ENCODE results near the gene MYDGF. TPM values are rescaled to one million over a fixed set of nuclear protein-coding genes. Genes with fewer than 3 reads are reported as not detected.

The MYDGF gene
- total and polyA plus RNA-seq, 2 of the 13 experiments (the other 11 are each of a cell fraction or from before 2014, with no cell fraction given): 116 to 198 TPM

- TF ChIP-seq ZNF362 (CRISPR knock-in tag; IDR thresholded peaks at IDR 0.05; ENCODE audit: borderline replicate concordance) (no peak), HIVEP1 (CRISPR knock-in tag; IDR thresholded peaks at IDR 0.05) (no peak), DNMT1 (CRISPR knock-in tag; IDR thresholded peaks at IDR 0.05) (no peak), JUN (CRISPR knock-in tag; IDR thresholded peaks at IDR 0.05) (no peak), CERS6 (CRISPR knock-in tag; IDR thresholded peaks at IDR 0.05) (no peak), GATAD2A (CRISPR knock-in tag; IDR thresholded peaks at IDR 0.05) (no peak), RAD51 (IDR thresholded peaks at IDR 0.05; ENCODE audit: borderline replicate concordance) (no peak), YEATS2 (CRISPR knock-in tag; IDR thresholded peaks at IDR 0.05; ENCODE audit: borderline replicate concordance) (no peak), ZNF562 (CRISPR knock-in tag; IDR thresholded peaks at IDR 0.05; ENCODE audit: borderline replicate concordance) (no peak), NKX3-1 (CRISPR knock-in tag; IDR thresholded peaks at IDR 0.05) (0 out of 2 replicates have a peak, but pooled peaks have one; percentile 45), GPBP1L1 (CRISPR knock-in tag; IDR thresholded peaks at IDR 0.05) (no peak), ZNF780A (CRISPR knock-in tag; IDR thresholded peaks at IDR 0.05) (no peak), NR2C2 (CRISPR knock-in tag; IDR thresholded peaks at IDR 0.05; ENCODE audit: borderline replicate concordance) (no peak; the same call in 1 of the 2 replicates), ZNF503 (CRISPR knock-in tag; IDR thresholded peaks at IDR 0.05) (no peak), STAT5B (CRISPR knock-in tag; IDR thresholded peaks at IDR 0.05) (no peak), THAP7 (CRISPR knock-in tag; IDR thresholded peaks at IDR 0.05) (no peak), ZNF275 (CRISPR knock-in tag; IDR thresholded peaks at IDR 0.05; ENCODE audit: borderline replicate concordance) (peak; percentile 49; the same call in 1 of the 2 replicates), ZNF703 (CRISPR knock-in tag; IDR thresholded peaks at IDR 0.05; ENCODE audit: borderline replicate concordance) (no peak), ZSCAN5A (CRISPR knock-in tag; IDR thresholded peaks at IDR 0.05; ENCODE audit: borderline replicate concordance) (no peak), KAT8 (CRISPR knock-in tag; IDR thresholded peaks at IDR 0.05) (no peak), HDAC6 (IDR thresholded peaks at IDR 0.05; ENCODE audit: low read depth, low read length) (no peak), ZNF878 (CRISPR knock-in tag; IDR thresholded peaks at IDR 0.05) (no peak)
Measured at GRCh38 chr19:4636151-4636717, 33.9 kb downstream of the MYDGF start (continued).

All from HepG2 (cell line).